OCI-LY1 (cell line): ENCODE measurements around the gene PDK2.

ENCODE experiments used
- EZH2 ChIP-seq: fragments of 200-600 bp; sonication (generic), shearing (Covaris generic); IDR thresholded peaks from 2 replicates; pipeline ENCODE4 v1.8.0; 2017; ENCODE audit warnings: borderline replicate concordance, mixed run types, mild to moderate bottlenecking, antibody characterized with exemption, low read length, moderate library complexity, mixed read lengths
- TF ChIP-seq, protein P1 (sequence below): fragments of 200-600 bp; sonication (generic), shearing (Covaris generic); IDR thresholded peaks from 2 replicates; pipeline ENCODE4 v1.5.1; 2017; ENCODE audit warnings: mild to moderate bottlenecking, antibody characterized with exemption, low read length, moderate library complexity, mixed read lengths

DNA sequence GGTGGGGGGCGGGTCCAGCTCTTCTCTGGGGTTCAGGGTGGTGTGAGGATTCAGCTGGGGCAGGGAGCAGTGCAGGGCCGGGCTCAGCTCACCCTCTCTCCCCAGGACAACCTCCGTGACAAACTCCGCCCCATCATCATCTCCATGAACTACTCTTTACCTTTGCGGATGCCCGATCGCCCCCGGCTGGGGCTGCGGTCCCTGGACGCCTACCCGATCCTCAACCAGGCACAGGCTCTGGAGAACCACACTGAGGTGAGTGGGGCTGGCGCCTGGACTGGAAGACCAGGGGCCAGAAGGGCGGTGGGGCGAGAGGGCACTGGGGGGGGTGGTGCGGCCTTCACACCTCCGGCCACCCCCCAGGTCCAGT, 18.9 kb upstream of the PDK2 start:
- TF ChIP-seq, protein P1, sequence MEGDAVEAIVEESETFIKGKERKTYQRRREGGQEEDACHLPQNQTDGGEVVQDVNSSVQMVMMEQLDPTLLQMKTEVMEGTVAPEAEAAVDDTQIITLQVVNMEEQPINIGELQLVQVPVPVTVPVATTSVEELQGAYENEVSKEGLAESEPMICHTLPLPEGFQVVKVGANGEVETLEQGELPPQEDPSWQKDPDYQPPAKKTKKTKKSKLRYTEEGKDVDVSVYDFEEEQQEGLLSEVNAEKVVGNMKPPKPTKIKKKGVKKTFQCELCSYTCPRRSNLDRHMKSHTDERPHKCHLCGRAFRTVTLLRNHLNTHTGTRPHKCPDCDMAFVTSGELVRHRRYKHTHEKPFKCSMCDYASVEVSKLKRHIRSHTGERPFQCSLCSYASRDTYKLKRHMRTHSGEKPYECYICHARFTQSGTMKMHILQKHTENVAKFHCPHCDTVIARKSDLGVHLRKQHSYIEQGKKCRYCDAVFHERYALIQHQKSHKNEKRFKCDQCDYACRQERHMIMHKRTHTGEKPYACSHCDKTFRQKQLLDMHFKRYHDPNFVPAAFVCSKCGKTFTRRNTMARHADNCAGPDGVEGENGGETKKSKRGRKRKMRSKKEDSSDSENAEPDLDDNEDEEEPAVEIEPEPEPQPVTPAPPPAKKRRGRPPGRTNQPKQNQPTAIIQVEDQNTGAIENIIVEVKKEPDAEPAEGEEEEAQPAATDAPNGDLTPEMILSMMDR: no peak
- no peak for TF ChIP-seq EZH2
